Activated B cell treated with CpG ODN at 0.5 μM for 24 hours (primary cell): Measurements from ENCODE around the gene DBNL. TPM values are rescaled to one million over a fixed set of nuclear protein-coding genes. Genes with fewer than 3 reads are reported as not detected.

Experiments
- ATAC-seq: fragments of 200-7000 bp; cut with Tn5 transposase; one replicate; pipeline ENCODE4 v1.10.0; 2021; ENCODE audit warnings: low read depth, mild to moderate bottlenecking, moderate library complexity
- CTCF ChIA-PET: fragments of 350-600 bp; sonication (Branson Sonifier 250); formaldehyde crosslinking; loops from one replicate; lab custom pipeline; 2021; ENCODE audit warnings: antibody characterized with exemption; lab: Charles Lee
- POLR2A ChIA-PET: fragments of 350-600 bp; sonication (Branson Sonifier 250); formaldehyde crosslinking; loops from one replicate; lab custom pipeline; 2021; ENCODE audit warnings: antibody characterized with exemption; lab: Charles Lee
- DNase-seq: peaks from one replicate; pipeline ENCODE4 v3.0.0; 2022
- H3K27ac Mint-ChIP-seq: one replicate; pipeline ENCODE4 v1.8.0; 2020; ENCODE audit warnings: mixed read lengths
- H3K27me3 Mint-ChIP-seq: one replicate; pipeline ENCODE4 v1.8.0; 2021; ENCODE audit warnings: mixed read lengths
- H3K36me3 Mint-ChIP-seq: one replicate; pipeline ENCODE4 v1.8.0; 2021; ENCODE audit warnings: low read depth, mixed read lengths
- H3K4me1 Mint-ChIP-seq: one replicate; pipeline ENCODE4 v1.8.0; 2021; ENCODE audit warnings: mixed read lengths
- H3K4me3 Mint-ChIP-seq: one replicate; pipeline ENCODE4 v1.8.0; 2020; ENCODE audit warnings: mild to moderate bottlenecking, mixed read lengths
- H3K9me3 Mint-ChIP-seq: one replicate; pipeline ENCODE4 v1.8.0; 2020; ENCODE audit warnings: mixed read lengths
- intact Hi-C: fragments of 100-400 bp; cut with micrococcal nuclease; formaldehyde crosslinking; loops from one replicate; pipeline ENCODE4 v1.15.1; 2024
- total RNA-seq: library from RNA; stranded (reverse); gene quantifications from 2 replicates; pipeline ENCODE4 v1.2.3, GENCODE V29; 2022
- TF ChIP-seq, protein P1 (sequence below): fragments of 200-600 bp; IDR thresholded peaks from one replicate; pipeline ENCODE4 v1.8.0; 2022; ENCODE audit warnings: antibody characterized with exemption, mild to moderate bottlenecking

Gene DBNL
- total RNA-seq, 1 donor from 2014 or later = 210 TPM

DNA sequence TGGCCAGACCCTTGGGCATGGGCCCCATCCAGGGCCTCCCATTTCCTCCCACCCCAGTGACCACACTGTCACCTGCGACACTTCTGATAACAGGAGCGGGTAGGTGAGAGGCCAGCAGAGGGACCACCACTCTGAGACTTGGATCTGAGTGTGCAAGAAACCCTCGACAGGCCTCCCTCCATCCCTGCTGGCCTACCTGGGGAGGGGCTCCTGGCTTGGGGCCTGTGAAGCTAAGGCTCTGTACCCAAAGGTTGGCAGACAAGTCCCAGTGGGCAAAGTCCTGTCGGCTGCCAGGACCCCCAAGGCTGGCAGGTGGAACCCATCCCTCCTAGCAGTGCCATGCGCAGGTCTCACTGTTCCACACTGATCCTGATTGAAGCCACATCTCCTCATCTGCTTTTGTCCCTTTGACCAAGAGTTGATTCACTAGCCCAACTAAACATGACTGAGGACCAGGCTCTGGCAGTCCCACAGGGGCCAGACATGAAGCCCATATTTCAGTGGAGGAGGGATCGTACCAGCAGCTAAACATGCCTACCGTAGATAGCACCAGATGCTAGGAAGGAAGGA, 22.1 kb downstream of the DBNL start:
- Mint-ChIP-seq H3K4me1 (peaks cover 66% of the 10 kb centered on the region), H3K27ac (peak overlapping the region; percentile 66), H3K27me3 (no peaks in the 10 kb centered on the region), H3K4me3 (no peak overlapping the region), H3K9me3 (no peaks in the 10 kb centered on the region), H3K36me3 (peaks cover 23% of the 10 kb centered on the region)
- intact Hi-C loops = loop anchor here (1.0 kb wide), 1 partner anchor 7 kb away; no protein-coding TSS in a partner anchor
- TF ChIP-seq, protein P1, sequence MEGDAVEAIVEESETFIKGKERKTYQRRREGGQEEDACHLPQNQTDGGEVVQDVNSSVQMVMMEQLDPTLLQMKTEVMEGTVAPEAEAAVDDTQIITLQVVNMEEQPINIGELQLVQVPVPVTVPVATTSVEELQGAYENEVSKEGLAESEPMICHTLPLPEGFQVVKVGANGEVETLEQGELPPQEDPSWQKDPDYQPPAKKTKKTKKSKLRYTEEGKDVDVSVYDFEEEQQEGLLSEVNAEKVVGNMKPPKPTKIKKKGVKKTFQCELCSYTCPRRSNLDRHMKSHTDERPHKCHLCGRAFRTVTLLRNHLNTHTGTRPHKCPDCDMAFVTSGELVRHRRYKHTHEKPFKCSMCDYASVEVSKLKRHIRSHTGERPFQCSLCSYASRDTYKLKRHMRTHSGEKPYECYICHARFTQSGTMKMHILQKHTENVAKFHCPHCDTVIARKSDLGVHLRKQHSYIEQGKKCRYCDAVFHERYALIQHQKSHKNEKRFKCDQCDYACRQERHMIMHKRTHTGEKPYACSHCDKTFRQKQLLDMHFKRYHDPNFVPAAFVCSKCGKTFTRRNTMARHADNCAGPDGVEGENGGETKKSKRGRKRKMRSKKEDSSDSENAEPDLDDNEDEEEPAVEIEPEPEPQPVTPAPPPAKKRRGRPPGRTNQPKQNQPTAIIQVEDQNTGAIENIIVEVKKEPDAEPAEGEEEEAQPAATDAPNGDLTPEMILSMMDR = no peak
- POLR2A ChIA-PET = interaction anchor here (0.6 to 6.0 kb wide), 8 partner anchors 8 to 35 kb away, joined by 3 to 55 read pairs (median 4); partner anchors contain the start of gene DBNL
- CTCF ChIA-PET = no interaction called here
- DNase-seq (no peak), ATAC-seq (peak; percentile 1)

DNA sequence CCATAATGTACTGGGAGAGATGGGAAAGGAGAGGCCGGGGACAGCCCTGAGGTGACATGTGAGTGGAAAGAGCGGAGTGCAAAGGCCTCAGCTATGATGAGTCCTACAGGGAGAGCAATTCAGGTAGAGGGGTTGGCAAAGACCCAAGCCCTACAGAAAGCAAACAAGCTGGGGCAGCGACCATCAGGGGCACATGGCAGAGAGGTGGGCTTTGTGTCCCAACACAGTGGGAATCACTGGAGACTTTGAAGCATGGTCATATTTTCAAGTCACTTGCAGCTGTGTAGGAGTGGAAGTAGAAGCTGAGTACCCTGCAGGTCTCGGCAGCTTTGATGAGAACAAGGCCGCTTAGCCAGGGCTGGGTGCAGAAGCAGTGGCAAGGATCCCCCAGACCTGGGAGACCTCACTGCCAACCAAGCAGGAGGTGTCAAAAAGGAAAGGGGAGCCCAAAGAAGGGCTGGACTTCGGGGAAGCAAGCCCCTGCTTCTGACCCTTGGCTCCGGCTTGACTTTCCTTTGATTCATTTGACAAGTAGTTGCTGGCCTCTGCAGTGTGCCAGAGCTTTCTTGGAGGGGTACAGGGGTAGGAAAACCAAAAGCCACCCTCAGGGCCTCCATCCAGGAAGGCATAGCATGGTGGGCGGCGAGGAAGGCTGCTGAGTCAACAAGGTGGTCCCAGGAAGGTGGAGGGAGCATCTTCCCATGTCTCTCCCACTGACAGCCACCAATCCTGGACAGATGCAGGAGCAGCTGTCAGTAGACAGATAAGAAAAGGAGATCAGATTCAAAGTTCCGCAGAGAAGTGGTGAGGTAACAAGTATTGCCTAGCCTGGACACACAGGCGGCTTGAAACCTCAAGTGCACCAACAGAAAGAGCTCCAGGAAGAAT, 22.8 kb downstream of the DBNL start:
- intact Hi-C loops = loop anchor here (1.0 kb wide), 1 partner anchor 8 kb away; no protein-coding TSS in a partner anchor
- ChIA-PET CTCF (no interaction called here), POLR2A (interaction anchor here (0.6 to 6.0 kb wide), 10 partner anchors 7 to 305 kb away, joined by 3 to 55 read pairs (median 4); partner anchors contain the start of gene DBNL)
- ATAC-seq = no peak
- Mint-ChIP-seq H3K36me3 (peaks cover 23% of the 10 kb centered on the region), H3K4me1 (peaks cover 70% of the 10 kb centered on the region), H3K4me3 (no peak overlapping the region), H3K9me3 (no peaks in the 10 kb centered on the region), H3K27ac (peak overlapping the region; percentile 66), H3K27me3 (no peaks in the 10 kb centered on the region)
- no peak for DNase-seq
- TF ChIP-seq, protein P1 = no peak

DNA sequence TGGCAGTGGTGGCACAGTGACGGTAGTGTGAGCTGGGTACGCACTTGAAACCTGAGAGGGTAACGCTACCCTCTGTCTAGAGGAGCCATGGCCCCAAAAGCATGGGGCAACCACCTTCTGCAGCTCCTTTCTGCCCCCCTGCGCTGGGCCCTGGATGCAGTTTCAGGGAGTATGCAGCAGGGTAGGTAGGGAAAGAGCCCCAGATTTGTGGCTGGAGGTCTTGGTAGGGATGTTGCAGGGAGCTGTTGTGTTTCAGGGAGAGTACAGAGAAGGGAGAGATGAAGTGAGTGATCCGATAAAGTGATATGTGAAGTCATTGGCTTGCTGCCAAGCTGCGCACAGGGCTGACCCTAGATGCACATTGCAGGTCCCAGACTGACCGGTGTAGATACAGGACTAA, 23.6 kb downstream of the DBNL start:
- H3K4me3 Mint-ChIP-seq = no peak overlapping the region
- H3K4me1 Mint-ChIP-seq = peaks cover 74% of the 10 kb centered on the region
- CTCF ChIA-PET = interaction anchor here (0.6 to 1.2 kb wide), 2 partner anchors 13 to 129 kb away, joined by 3 read pairs; no protein-coding TSS in a partner anchor

DNA sequence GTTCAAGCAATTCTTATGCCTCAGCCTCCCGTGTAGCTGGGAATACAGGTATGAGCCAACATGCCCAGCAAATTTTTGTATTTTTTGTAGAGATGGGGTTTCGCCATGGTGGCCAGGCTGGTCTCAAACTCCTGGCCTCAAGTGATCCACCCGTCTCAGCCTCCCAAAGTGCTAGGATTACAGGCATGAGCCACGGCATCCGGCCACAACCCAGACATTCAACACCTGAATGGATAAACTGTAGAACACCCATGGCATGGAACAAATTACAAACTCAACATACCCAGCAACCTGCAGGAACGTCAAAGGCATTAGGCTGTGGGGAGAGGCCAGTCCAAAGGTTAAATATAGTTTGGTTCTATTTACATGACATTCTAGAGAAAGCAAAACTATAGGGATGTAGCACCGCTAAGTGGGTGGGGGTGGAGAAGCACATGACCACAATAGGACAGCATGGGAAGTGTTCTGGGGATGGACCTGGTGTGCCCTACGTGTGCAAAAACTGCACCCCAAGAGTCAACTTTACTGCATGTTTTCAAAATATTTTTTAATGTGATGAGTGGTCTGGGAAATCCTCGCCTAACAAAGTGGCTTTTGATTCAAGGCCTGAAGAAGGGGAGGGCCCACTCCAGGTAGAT, 27.3 kb downstream of the DBNL start:
- Mint-ChIP-seq H3K27ac (peak overlapping the region; percentile 90), H3K27me3 (no peaks in the 10 kb centered on the region), H3K36me3 (peaks cover 48% of the 10 kb centered on the region), H3K9me3 (no peaks in the 10 kb centered on the region), H3K4me1 (peaks cover 89% of the 10 kb centered on the region), H3K4me3 (no peak overlapping the region)
- POLR2A ChIA-PET = interaction anchor here (0.7 to 1.3 kb wide), 6 partner anchors 9 to 40 kb away, joined by 3 to 6 read pairs (median 5); partner anchors contain the start of gene DBNL
- DNase-seq (no peak), ATAC-seq (no peak)
- intact Hi-C loops = loop anchor here (1.0 kb wide), 1 partner anchor 124 kb away; no protein-coding TSS in a partner anchor
- CTCF ChIA-PET = interaction anchor here (0.7 to 1.6 kb wide), 8 partner anchors 9 to 418 kb away, joined by 3 to 11 read pairs (median 3); partner anchors contain the start of genes NUDCD3 and YKT6
- TF ChIP-seq, protein P1 = no peak

More for the DNA sequence above, 23.6 kb downstream of the DBNL start:
- POLR2A ChIA-PET = interaction anchor here (1.3 to 6.0 kb wide), 4 partner anchors 10 to 37 kb away, joined by 3 to 55 read pairs (median 9); partner anchors contain the start of gene DBNL
- Mint-ChIP-seq H3K36me3 (peaks cover 27% of the 10 kb centered on the region), H3K27ac (peak overlapping the region; percentile 5), H3K27me3 (no peaks in the 10 kb centered on the region), H3K9me3 (no peaks in the 10 kb centered on the region)
- TF ChIP-seq, protein P1 = no peak
- DNase-seq (no peak), ATAC-seq (no peak)
- intact Hi-C loops = no loop called here
